DMS 273 treated with DMSO at 0.1 percent for 48 hours (cell line): ENCODE results near the gene HSPA6.
"Not testable (repeated sequence)": the region's sequence is repeated elsewhere in the genome, so short reads cannot be mapped to it uniquely, and the experiment has no call there.

Experiments
- DNase-seq: peaks from one replicate; lab custom pipeline; 2025; lab: John Stamatoyannopoulos, UW

Gene HSPA6

GRCh38 chr1:161523817-161524741, at the start of gene HSPA6:
Gene HSPA6, plus strand, starts transcription at chr1:161524540. Its CDS starts 119 bp downstream, at chr1:161524659.
- peak; percentile 35 for DNase-seq

- DNase-seq: not testable (repeated sequence)
Measured at GRCh38 chr1:161477711-161478110, 46.6 kb upstream of the HSPA6 start.

DNA sequence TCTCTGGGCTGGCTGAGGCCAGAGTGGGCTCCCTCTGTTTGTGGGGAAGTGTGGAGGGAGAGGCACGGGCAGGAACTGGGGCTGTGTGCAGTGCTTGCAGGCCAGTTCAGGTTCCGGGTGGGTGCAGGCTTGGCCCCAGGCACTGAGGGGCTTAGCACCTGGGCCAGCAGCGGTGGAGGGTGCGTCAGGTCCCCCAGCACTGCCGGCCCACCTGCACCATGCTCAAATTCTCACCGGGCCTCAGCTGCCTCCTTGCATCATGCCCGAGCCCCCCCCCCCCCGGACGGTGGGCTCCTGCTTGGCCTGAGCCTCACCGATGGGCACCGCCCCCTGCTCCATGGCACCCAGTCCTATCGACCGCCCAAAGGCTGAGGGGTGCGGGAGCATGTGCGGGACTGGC, 45.4 kb upstream of the HSPA6 start:
- DNase-seq: no peak

DNA sequence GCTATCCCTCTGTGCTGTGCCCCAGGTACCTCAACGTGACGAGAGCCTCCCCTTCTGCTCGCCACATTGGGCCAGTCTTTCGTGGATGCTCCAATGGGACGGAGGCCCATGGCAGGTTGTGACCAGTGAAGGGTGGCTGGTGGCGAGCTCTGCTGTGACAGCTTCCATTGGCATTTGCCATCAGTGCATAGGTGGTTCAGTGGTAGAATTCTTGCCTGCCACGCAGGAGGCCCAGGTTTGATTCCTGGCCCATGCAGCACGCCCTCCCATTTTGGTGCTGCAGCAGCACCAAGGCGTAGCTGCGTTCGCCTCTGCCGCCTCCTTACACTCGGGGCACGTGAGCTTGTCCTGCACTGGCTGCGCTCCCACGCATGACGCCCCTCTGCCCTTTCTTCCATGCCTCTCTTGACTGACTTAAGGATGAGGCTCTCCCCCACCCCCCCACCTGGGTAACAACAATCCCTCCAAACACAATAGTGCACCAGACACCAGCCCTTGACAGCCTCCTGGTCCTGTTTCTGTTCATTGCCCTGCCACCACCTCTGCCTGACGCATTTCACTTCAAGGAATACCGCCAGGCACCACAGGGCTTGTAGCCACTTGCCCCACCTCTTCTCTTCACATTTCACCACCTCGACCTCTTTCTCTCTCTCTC, 43.8 kb upstream of the HSPA6 start:
- peak; percentile 9 for DNase-seq

- DNase-seq: no peak
Measured at GRCh38 chr1:161481624-161482392, 42.5 kb upstream of the HSPA6 start.

DNA sequence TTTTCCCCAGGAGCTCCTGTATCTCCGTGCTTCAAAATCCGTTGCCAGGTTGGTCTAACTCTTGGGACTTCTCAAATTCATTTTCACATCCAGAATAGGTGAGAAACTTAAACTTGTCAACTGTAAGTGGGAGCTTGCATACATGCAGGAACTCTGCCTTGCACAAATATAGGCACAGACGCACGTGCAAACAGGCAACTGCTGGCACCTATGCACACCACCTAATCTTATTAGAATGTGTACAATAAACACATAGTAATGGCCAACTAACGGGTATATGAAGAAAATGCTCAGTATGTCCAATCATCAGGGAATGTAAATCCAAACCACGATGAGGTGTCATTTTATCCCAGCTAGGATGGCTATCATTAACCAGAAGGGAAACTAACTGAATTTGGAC, 41.7 kb upstream of the HSPA6 start:
- DNase-seq: no peak

DNA sequence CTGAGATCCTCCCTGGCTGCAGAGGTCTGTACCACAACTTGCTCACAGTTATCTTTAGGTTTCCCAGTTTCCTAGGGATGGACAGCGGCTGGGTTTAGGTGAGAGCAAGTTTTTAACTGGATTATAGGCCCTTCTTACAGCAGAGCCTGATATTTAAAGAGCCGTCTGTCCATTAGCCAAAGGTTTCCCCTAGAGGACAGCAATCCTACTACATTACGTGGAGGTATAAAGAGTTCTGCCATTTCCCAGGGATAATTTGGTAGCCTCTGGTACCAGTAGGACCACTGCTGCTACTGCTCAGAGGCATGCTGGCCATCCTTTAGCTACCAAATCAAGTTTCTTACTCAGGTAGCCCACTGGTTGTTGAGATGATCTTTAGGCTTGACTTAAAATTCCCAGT, 41.0 kb upstream of the HSPA6 start:
- no peak for DNase-seq

DNA sequence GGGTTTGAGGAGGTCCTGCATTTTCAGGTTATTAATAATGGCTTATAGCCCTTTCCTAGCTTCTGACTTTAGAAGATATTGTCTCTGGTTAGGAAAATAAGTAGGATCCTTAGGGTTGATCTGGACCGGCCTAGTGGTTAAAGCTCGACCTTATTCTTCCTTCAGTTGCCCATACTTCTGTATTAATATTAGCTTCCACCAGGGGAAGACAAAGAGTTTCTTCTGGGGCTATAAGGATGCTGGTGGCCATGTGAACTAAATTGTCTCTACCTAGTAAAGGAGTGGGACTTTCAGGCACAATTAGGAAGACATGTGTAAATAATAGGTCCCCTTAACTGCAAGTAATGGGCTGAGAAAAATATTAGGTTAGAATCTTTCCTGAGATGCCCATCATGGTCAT, 39.7 kb upstream of the HSPA6 start:
- no peak for DNase-seq

- DNase-seq: peak; percentile 29
Measured at GRCh38 chr1:161486806-161487741, 37.3 kb upstream of the HSPA6 start.

- no peak for DNase-seq
Measured at GRCh38 chr1:161491472-161491871, 32.9 kb upstream of the HSPA6 start.

- no peak for DNase-seq
Measured at GRCh38 chr1:161492827-161493226, 31.5 kb upstream of the HSPA6 start.

GRCh38 chr1:161494091-161494735, 30.1 kb upstream of the HSPA6 start:
- no peak for DNase-seq

DNA sequence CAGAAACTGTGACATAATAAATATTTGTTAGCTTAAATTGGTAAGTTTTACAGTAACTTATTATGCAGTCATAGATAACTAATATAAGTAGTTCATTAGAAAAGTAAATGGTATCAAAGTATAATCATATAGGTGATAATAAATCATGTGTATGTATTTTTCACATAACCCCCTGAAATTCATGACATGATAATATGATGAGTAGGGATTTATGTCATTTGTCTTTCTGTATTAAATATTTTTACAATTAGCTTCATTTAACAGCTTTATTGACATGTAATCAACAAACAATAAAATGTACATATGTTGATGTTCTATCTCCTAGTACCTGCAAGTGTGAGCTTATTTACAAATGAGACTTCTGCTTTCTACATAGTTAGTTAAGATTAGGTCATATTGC, 28.9 kb upstream of the HSPA6 start:
- no peak for DNase-seq

DNA sequence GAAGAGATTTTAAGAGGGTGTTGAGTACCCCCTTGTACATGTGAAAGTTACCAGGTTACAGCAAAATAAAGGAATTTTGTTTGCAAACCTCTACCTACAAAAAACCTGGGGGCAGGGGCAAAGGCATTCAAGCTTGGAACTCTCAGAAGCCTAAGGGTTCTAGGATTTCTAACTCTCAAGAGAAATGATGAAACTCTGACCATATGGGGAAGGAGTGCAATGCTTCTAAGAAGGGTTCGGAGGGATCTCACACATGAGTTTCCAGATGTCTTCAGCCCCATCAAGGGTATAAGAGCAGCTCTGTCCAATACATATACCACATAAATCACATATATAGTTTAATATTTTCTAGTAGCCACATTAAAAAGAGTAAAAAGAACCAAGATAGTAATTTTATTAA, 26.4 kb upstream of the HSPA6 start:
- DNase-seq: no peak

- DNase-seq: no peak
Measured at GRCh38 chr1:161498646-161499045, 25.7 kb upstream of the HSPA6 start.

DNA sequence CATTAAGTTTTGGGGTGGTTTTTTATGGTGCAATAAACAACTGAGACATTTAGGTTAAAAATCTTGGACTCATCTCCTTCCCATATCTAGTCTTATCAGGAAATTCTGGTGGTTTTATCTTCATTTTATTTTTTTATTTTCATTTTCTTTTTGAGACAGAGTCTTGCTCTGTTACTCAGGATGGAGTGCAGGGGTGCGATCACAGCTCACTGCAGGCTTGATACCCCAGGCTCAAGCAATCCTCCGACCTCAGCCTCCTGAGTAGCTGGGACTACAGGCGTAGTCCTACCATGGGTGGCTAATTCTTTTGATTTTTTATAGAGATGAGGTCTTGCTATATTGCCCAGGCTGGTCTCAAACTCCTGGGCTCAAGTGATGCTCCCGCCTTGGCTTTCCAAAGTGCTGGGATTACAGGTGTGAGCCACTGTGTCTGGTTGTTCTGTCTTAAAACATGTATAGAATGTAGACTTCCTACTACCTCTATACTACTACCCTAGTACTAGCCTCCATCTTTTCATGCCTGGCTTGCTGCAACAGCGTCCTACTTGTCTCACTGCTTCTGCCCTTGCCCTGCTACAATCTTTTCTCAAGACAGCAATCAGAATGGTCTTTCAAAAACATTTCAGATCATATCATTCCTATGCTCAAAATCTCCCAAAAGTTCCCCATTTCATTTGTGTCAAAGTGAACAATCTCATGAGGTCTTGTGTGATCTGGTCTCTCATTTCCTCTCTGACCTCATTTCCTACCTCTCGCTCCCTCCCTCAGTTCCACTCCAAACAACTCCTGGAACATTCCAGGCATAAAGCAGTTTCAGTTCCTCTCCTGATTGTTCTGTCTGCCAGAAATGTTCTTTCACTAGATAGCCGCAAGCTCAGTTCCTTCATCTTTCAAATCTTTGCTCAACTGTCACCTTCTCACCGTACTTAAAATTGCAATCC, 25.0 kb upstream of the HSPA6 start:
- no peak for DNase-seq

DNA sequence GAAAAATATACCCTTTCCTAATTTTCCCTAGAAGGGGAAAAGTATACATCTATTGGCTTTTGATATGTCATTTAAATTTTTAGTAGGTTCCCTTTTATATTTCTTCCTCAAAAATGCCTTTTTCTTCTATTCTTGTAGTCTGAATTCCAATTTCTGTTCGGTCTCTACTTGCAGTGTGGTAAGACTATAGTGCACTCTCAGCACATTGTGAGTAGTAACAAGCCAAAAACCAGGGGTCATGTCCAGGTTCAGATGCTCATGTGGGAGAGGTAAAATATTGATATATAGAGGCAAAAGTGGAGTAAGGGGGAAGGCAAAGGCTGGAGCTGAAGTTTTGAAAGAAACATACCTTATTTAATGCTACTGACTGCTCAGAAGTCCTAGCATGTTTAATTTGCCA, 23.1 kb upstream of the HSPA6 start:
- no peak for DNase-seq

- no peak for DNase-seq
Measured at GRCh38 chr1:161502181-161502580, 22.2 kb upstream of the HSPA6 start.

DNA sequence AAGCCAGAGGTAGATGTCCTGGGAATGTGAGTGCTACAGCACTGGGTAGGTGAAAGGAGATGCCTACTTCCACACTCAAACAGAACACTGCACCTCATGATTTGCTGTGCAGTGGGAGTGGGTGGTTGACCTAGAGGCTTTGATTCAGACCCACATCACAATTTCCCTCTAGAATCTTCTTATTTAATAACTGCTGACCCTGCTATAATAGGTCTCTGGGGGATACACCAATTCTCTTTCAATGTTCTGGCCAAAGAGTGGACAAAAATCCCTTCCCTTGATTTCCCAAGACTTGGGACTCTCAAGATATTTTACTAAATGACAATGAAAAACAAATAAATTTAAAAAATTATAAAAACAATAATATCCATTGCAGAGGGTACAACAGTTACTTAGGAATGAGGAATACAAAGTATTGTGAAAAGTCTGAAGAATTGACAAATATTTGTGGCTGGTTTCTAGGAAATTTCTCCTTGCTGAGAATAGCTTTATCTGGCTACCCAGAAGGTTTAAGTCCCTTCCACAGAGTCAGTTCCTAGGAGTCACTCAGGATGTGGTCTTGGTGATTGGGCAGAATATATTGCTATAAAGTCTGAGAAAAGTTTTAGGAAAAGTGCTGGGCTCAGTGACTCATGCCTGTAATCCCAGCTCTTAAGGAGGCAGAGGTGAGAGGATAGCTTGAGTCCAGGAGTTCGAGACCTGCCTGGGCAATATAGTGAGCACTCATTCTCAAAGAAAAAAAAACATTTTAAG, 21.5 kb upstream of the HSPA6 start:
- DNase-seq: no peak
